CD1c-positive myeloid dendritic cell (primary cell): ENCODE results near the gene NOM1.
"Not testable (repeated sequence)": the region's sequence is repeated elsewhere in the genome, so short reads cannot be mapped to it uniquely, and the experiment has no call there.

Source experiments
- DNase-seq: peaks from one replicate; pipeline ENCODE4 v3.0.0-alpha.2; 2016; ENCODE audit errors: extremely low spot score

Gene NOM1

GRCh38 chr7:156940421-156941122 is 8.9 kb upstream of the NOM1 start:
- DNase-seq = no peak

DNA sequence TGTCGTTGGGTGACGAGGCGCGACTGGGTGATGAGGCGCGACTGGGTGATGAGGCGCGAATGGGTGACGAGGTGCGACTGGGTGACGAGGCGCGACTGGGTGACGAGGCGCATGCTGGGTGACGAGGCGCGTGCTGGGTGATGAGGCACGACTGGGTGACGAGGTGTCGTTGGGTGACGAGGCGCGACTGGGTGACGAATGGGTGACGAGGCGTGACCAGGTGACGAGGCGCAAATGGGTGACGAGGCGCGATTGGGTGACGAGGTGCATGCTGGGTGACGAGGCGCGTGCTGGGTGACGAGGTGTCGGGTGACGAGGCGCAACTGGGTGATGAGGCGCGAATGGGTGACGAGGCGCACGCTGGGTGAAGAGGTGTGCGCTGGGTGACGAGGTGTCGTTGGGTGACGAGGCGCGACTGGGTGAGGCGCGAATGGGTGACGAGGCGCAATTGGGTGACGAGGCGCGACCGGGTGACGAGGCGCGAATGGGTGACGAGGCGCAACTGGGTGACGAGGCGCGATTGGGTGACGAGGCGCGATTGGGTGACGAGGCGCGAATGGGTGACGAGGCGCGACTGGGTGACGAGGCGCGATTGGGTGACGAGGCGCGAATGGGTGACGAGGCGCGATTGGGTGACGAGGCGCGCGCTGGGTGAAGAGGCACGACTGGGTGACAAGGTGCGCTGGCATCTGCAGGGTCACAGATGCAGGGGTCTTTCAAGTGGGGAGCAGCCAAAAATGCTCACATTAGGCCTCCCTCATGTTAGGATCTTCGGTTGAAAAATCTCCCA is 7.9 kb upstream of the NOM1 start:
- no peak for DNase-seq

GRCh38 chr7:156942708-156943090 is 6.8 kb upstream of the NOM1 start:
- no peak for DNase-seq

DNA sequence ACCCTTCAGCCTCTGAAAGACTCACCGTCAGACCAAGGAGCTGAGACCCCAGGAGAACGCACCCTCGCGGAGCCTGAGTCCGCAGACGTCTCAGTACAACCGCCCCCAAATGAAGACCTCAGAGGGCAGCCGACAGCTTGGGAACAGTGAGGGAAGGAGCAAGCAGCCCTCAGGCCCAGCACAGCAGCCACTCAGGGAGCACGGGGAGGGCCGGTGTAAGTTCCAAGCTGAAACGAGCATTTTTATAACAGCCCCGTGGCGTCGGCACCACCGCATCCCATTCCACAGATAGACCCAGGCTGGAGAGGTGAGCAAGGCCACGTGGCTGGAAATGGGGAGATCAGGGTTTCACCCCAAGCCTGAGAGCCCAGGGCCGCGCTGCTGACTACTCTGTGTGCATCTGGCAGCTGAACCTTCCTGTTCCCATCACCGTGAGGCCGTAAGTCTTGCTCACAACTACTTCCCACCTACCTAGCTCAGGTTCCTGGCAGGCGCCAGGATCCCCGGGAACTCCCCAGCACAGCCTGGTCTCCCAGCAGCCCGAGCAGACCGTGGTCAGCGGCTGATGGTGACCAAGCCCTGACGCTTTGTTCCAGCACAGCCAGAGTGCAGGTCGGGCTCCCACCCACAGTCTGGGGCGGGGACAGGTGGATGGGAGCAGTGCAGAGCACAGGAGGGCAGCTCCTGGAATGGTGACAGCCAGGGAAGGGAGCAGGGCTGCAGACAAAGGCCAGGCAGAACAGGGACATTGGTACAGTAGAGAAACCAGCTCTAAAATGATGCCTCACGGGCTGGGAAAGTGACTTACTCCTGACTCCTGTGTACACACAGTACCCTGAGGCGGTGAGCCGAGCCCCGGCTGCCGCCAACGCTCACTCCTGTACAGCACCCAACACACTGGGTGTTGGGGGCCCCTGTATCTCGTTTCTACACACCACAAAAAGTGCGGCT is 6.1 kb upstream of the NOM1 start:
- DNase-seq = no peak

DNA sequence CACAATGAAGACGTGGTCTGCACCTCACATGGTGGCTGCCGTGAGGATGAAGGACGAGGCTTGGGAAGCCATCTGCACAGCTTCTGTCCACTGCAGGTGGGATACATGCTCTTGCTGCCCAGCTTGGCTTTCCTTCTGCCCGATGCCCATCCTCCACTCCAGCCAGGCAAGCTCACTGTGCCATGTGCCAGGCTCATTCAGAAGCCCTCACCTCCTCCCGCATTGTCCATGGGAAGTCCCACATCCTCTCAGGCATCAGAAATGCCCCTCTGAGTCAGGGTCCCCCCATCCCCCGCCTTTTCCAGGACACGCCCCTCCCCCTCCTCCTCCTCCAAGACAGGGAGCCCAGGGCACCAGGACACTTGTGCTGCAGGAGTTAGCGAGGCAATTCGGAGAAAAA is 4.6 kb upstream of the NOM1 start:
- DNase-seq = no peak

GRCh38 chr7:156947120-156947843 is 2.2 kb upstream of the NOM1 start:
- no peak for DNase-seq

DNA sequence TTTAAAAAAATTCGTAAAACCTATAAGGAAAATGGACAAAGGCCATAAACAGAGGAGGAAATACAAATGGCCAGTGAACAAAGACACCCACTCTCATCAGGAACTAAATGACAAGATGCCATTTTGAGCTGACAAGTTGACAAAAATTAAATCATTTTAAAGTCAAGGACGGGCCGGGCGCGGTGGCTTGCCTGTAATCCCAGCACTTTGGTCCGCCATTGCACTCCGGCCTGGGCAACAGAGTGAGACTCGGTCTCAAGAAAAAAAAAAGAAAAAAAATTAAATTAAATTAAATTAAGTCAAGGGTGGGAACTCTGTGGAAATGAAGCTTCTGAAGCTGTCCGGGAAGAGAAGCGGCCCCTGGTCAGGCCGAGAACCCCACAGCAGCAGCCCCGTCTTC is 1.2 kb upstream of the NOM1 start:
- no peak for DNase-seq

- DNase-seq = peak; percentile 36
Observed at GRCh38 chr7:156950381-156950858, 908 bp downstream of the NOM1 start.

DNA sequence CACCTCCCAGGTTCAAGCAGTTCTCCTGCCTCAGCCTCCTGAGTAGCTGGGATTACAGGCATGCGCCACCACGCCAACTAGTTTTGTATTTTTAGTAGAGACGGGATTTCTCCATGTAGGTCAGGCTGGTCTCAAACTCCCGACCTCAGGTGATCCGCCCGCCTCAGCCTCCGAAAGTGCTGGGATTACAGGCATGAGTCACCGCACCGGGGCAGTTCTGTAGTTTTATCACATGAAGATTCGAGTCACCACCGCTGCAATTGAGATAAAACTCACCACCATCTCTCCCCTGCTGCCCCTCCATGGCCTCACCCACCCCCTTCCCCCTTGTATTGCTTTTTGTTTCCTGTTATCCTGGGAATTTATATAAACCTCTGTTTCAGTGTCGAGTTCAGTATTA is 3.7 kb downstream of the NOM1 start:
- not testable (repeated sequence) for DNase-seq

DNA sequence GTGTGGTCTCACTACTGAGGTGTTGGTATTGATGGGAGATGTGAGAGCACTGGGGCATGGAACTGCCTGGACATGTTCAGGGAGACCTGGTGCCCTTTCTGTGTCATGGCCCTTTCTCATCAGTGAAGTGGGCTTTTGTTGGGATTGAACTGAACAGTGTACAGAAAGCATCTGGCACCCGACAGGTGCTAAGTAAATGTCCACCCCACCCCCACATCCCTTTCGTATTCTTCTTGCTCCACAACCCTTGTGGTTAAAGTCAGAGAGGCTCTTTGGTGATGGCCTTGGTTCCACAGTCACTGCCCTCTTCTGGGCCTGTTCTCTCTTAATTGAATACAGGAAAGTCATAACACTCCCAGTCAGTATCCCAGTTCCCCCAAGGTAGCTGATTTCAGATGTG is 5.4 kb downstream of the NOM1 start:
- no peak for DNase-seq

- DNase-seq = no peak
Observed at GRCh38 chr7:156956727-156957126, 7.2 kb downstream of the NOM1 start.

DNA sequence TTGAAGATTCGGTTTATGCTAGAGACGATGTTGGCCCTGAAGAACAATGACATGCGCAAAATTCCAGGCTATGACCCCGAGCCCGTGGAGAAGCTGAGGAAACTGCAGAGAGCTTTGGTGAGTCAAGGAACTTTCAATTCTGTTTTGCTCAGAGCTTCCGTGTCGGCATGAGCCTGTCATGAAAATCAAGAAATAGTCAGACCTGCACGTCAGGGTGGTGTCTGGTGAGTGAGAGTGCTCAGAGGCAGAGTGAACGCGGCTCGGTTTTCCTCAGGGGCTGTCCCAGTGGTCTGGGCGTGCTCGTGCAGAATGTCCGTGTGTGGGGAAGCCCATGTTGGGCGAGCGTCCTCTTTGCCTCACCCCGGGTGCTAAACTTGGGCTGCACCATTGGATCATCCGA is 12.6 kb downstream of the NOM1 start:
- no peak for DNase-seq

GRCh38 chr7:156962897-156963296 is 13.4 kb downstream of the NOM1 start:
- DNase-seq = no peak

- no peak for DNase-seq
Observed at GRCh38 chr7:156963472-156963871, 14.0 kb downstream of the NOM1 start.

DNA sequence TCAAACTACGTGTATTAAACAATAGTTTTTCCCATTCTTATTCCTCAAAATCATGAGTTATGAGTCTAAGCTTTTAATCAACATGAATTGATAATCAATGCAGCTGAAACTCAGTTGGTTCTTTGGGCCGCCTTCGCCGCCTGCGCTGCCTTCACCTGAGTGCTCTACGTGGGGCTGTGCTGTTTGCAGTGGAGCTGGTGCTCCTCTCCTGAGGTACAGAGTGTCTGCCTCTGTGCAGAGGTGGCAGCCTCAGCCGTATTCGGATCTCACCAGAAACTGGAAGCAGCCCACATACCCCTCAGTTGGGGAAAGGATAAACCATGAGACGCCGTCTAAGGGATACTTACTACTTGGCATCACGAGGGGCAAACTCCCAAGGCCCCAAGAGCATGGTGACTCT is 15.5 kb downstream of the NOM1 start:
- DNase-seq = no peak

DNA sequence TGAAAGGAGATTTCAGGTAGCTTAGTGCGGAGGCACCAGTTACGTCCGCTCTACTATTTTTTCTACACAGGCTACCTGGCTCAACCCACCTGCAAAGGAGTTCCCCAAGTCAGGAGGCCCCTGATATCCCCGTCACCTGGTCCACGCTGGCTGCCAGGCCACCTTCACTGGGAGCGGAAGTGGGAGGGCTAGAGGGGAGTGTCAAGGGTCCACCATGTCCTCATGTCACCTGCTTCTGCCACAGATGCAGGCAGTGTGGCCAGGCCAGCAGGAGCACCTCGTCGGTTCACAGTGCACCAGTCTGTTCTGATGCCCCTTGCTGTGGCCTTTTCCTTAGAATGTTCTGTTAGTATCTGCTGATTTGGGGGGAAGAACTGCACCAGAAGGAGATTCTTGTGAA is 16.9 kb downstream of the NOM1 start:
- no peak for DNase-seq

- no peak for DNase-seq
Observed at GRCh38 chr7:156968183-156968582, 18.7 kb downstream of the NOM1 start.

DNA sequence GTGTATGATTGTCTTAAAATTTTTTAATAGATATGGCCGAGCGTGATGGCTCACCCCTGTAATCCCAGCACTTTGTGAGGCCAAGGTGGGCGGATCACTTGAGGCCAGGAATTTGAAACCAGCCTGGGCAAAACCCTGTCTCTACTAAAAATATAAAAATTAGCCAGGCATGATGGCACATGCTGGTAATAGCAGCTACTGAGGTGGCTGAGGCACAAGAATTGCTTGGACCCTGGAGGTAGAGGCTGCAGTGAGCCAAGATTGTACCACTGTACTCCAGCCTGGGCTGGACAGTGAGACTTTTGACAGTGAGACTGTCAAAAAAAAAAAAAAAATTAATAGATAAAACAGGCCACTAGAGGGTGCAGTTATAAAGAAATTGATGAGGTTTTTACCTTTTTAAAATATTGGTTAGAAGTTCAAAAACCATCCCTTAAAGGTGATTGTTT is 20.5 kb downstream of the NOM1 start:
- peak; percentile 15 for DNase-seq

GRCh38 chr7:156975620-156976019 is 26.1 kb downstream of the NOM1 start:
- no peak for DNase-seq

DNA sequence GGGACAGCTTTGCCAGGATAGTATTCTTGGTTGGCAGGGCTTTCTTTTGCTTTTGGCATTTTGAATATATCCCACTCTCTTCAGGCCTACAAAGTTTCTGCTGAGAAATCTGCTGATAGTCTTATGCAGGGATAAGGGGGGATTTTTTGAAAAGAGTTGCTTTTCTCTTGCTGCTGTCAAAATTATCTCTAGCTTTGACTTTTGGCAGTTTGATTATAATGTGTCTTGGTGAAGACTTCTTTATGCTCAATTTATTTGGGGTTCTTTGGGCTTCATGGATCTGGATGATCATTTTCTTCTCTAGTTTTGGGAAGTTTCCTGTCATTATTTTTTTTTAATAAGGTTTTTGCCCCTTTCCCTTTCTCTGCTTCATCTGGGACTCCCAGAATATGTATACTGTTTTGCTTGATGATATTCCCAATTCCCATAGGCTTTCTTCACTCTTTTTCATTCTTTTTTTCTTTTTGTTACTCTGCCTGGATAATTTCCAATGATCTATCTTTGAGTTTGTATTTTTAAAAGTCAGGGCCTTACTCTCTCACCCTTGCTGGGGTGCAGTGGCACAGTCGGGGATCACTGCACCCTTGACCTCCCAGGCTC is 29.6 kb downstream of the NOM1 start:
- no peak for DNase-seq

DNA sequence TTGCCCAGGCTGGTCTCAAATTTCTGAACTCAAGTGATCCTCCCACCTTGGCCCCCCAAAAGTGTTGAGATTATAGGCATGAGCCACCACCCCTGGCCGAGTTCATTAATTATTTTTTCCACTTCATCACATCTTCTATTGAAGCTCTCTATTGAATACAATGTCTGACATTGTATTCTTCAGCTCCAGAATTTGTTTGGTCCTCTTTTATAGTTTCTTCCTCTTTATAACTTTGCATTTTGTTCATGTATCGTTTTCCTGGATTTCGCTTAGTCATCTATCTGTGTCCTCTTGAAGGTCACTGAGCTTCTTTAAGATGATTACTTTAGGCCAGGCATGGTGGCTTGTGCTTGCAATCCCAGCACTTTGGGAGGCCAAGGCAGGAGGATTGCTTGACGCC is 30.2 kb downstream of the NOM1 start:
- no peak for DNase-seq
